Loucy (cell line): Measurements from ENCODE around the gene NEK8.

Source experiments
- H2AFZ ChIP-seq: fragments of 200-600 bp; sonication (generic); 2 replicates; pipeline ENCODE4 v1.6.0; 2016; ENCODE audit warnings: antibody characterized with exemption, mild to moderate bottlenecking, low read length, moderate library complexity
- H3F3A ChIP-seq: fragments of 200-600 bp; 2 replicates; pipeline ENCODE4 v1.6.0; 2016; ENCODE audit warnings: antibody characterized with exemption, low read depth, mild to moderate bottlenecking
- H3K27me3 ChIP-seq: fragments of 200-600 bp; sonication (generic); 2 replicates; pipeline ENCODE4 v1.6.1; 2014; ENCODE audit warnings: low read length, mild to moderate bottlenecking; ENCODE audit not compliant: insufficient read depth, poor library complexity, severe bottlenecking
- H3K36me3 ChIP-seq: fragments of 200-600 bp; sonication (generic); 2 replicates; pipeline ENCODE4 v1.6.1; 2016; ENCODE audit warnings: low read length; ENCODE audit not compliant: insufficient read depth
- H3K4me1 ChIP-seq: fragments of 200-600 bp; sonication (generic); 2 replicates; pipeline ENCODE4 v1.5.1; 2014; ENCODE audit warnings: low read length, mild to moderate bottlenecking; ENCODE audit not compliant: insufficient read depth, poor library complexity, severe bottlenecking
- H3K4me2 ChIP-seq: fragments of 200-600 bp; sonication (generic); 2 replicates; pipeline ENCODE4 v1.6.0; 2014; ENCODE audit warnings: antibody characterized with exemption, low read length, low read depth, mild to moderate bottlenecking; ENCODE audit not compliant: poor library complexity, severe bottlenecking
- H3K4me3 ChIP-seq: fragments of 200-600 bp; sonication (generic); 2 replicates; pipeline ENCODE4 v1.5.1; 2014; ENCODE audit warnings: low read length, mild to moderate bottlenecking, mixed read lengths; ENCODE audit not compliant: poor library complexity, severe bottlenecking
- H3K79me2 ChIP-seq: fragments of 200-600 bp; sonication (generic); 2 replicates; pipeline ENCODE4 v1.6.1; 2014; ENCODE audit warnings: low read length; ENCODE audit not compliant: insufficient read depth
- H3K9ac ChIP-seq: fragments of 200-600 bp; sonication (generic); 2 replicates; pipeline ENCODE4 v1.6.0; 2014; ENCODE audit warnings: mild to moderate bottlenecking, low read depth, low read length, moderate library complexity; ENCODE audit not compliant: poor library complexity, severe bottlenecking
- H3K9me2 ChIP-seq: fragments of 200-600 bp; sonication (generic); replicated peaks from 2 replicates; pipeline ENCODE4 v1.6.1; 2016; ENCODE audit warnings: low read depth, low read length, mixed read lengths
- H3K9me3 ChIP-seq: fragments of 200-600 bp; sonication (generic); 2 replicates; pipeline ENCODE4 v1.6.1; 2014; ENCODE audit warnings: mild to moderate bottlenecking, antibody characterized with exemption, low read length, low read depth; ENCODE audit not compliant: insufficient read depth
- H4K20me1 ChIP-seq: fragments of 200-600 bp; sonication (generic); 2 replicates; pipeline ENCODE4 v1.6.0; 2014; ENCODE audit warnings: antibody characterized with exemption, low read length, mild to moderate bottlenecking; ENCODE audit not compliant: insufficient read depth, poor library complexity, severe bottlenecking
- EZH2phosphoT487 ChIP-seq: fragments of 200-600 bp; IDR thresholded peaks from 2 replicates; pipeline ENCODE4 v1.6.1; 2018; ENCODE audit warnings: antibody characterized with exemption, mild to moderate bottlenecking, moderate library complexity, borderline replicate concordance
- TF ChIP-seq, protein P1 (sequence below): fragments of 200-600 bp; sonication (generic); conservative IDR thresholded peaks from 2 replicates; pipeline ENCODE4 v1.5.1; 2014; ENCODE audit warnings: mild to moderate bottlenecking, antibody characterized with exemption, low read length

Gene NEK8

DNA sequence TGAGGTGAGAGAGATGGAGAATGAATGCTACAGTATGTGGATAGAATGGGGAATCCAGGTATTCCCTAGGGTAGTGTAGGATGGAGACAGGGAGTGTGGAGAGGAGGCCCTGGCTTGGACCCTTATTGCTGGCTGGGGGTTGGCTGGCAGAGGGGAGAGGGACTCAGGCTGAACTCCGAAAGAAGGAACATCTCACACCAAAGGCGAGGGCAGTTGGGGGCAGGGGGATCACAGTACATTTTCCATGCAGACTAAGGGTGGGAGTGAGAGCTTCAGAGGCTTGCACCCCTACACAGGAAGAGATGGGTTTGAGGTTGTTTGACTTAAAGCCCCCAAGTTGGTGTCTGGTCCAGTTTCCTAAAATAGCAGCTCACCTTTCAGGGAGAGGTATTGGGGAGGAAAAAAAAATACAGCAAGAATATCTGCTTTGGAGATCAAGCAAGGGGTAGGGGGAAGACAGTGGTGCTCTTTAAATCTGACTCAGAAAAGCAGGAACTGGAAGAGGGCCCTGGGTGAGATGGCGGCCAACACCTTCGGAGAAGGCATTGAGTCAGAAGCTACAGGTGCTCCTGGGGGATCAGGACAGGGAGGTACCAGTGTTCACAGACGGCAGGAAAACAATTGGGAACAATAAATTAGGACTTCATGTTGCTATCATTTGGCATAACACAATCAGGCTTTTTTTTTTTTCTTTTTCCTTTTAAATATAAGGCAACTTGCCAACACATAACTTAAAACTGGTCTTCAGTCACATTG is 27.6 kb downstream of the NEK8 start:
- H3K9me2 ChIP-seq: no peaks in the 10 kb centered on the region
- no peaks in the 10 kb centered on the region for H3K27me3 ChIP-seq
- H3K36me3 ChIP-seq: peaks cover 43% of the 10 kb centered on the region; the same call in 1 of the 2 replicates
- no peaks in the 10 kb centered on the region for H3K4me1 ChIP-seq
- no peaks in the 10 kb centered on the region for H3F3A ChIP-seq
- H3K9me3 ChIP-seq: no peaks in the 10 kb centered on the region
- no peaks in the 10 kb centered on the region for H3K79me2 ChIP-seq
- TF ChIP-seq, protein P1, sequence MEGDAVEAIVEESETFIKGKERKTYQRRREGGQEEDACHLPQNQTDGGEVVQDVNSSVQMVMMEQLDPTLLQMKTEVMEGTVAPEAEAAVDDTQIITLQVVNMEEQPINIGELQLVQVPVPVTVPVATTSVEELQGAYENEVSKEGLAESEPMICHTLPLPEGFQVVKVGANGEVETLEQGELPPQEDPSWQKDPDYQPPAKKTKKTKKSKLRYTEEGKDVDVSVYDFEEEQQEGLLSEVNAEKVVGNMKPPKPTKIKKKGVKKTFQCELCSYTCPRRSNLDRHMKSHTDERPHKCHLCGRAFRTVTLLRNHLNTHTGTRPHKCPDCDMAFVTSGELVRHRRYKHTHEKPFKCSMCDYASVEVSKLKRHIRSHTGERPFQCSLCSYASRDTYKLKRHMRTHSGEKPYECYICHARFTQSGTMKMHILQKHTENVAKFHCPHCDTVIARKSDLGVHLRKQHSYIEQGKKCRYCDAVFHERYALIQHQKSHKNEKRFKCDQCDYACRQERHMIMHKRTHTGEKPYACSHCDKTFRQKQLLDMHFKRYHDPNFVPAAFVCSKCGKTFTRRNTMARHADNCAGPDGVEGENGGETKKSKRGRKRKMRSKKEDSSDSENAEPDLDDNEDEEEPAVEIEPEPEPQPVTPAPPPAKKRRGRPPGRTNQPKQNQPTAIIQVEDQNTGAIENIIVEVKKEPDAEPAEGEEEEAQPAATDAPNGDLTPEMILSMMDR: no peak
- no peak for TF ChIP-seq EZH2phosphoT487
- no peak overlapping the region for H3K4me2 ChIP-seq
- H2AFZ ChIP-seq: no peak overlapping the region
- H4K20me1 ChIP-seq: no peaks in the 10 kb centered on the region
- no peak overlapping the region for H3K4me3 ChIP-seq
- H3K9ac ChIP-seq: no peak overlapping the region

DNA sequence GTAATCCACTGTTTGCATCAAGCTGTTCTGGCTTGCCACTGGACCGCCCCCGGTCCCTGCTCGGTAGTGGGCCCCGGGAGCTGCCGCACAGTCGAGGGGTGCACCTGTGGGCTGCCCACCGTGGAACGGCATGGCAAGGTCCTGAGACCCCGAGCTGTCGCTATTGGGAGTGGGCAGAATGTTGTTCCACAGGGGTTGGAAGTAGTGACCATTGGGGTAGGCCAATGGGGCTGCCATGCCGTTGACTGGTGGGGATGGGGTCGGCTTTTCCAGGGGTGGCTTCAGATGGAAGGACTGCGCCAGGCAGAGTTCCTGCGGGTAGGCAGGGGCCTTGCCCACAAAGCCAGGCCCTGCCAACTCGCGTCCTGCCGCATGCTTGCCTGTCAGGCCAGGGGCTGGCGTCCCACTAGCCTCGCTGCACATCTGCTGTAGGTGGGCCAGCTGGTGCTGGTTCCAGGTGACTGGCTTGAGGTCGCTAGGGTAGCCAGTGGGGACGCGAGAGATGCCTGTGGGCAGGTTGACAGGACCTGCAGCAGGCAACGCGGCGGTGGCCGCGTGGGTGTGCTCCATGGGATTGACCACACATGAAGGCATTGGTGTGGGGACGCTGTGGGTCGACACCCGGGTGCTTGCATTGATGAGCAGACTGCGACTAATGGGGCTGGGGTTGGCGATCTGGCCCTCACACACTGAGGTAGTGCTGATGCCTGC is 30.0 kb downstream of the NEK8 start:
- H3K9ac ChIP-seq: no peak overlapping the region
- no peaks in the 10 kb centered on the region for H3K4me1 ChIP-seq

GRCh38 chr17:28759256-28759865 is 30.8 kb downstream of the NEK8 start:
- Histone ChIP-seq H3K4me2 (no peak overlapping the region), H3K9me3 (no peaks in the 10 kb centered on the region), H3K79me2 (0 out of 2 replicates have a peak, but pooled peaks cover 3% of the 10 kb centered on the region), H3K27me3 (no peaks in the 10 kb centered on the region), H3F3A (no peaks in the 10 kb centered on the region), H3K9ac (no peak overlapping the region), H3K36me3 (peaks cover 59% of the 10 kb centered on the region; the same call in 1 of the 2 replicates), H3K4me1 (no peaks in the 10 kb centered on the region), H2AFZ (no peak overlapping the region), H4K20me1 (peaks cover 6% of the 10 kb centered on the region), H3K4me3 (no peak overlapping the region), H3K9me2 (no peaks in the 10 kb centered on the region)
- TF ChIP-seq EZH2phosphoT487: no peak
- TF ChIP-seq, protein P1: no peak

More for the DNA sequence above, 30.0 kb downstream of the NEK8 start:
- H3K9me2 ChIP-seq: no peaks in the 10 kb centered on the region
- no peak overlapping the region for H2AFZ ChIP-seq
- TF ChIP-seq EZH2phosphoT487: no peak
- TF ChIP-seq, protein P1: no peak
- no peak overlapping the region for H3K4me3 ChIP-seq
- H3K9me3 ChIP-seq: no peaks in the 10 kb centered on the region
- H3F3A ChIP-seq: no peaks in the 10 kb centered on the region
- no peak overlapping the region for H3K4me2 ChIP-seq
- no peaks in the 10 kb centered on the region for H3K27me3 ChIP-seq
- peaks cover 59% of the 10 kb centered on the region; the same call in 1 of the 2 replicates for H3K36me3 ChIP-seq
- 0 out of 2 replicates have a peak, but pooled peaks cover 3% of the 10 kb centered on the region for H3K79me2 ChIP-seq
- H4K20me1 ChIP-seq: peaks cover 6% of the 10 kb centered on the region
